ENCODE results near the gene CENPN.

Gene CENPN

DNA sequence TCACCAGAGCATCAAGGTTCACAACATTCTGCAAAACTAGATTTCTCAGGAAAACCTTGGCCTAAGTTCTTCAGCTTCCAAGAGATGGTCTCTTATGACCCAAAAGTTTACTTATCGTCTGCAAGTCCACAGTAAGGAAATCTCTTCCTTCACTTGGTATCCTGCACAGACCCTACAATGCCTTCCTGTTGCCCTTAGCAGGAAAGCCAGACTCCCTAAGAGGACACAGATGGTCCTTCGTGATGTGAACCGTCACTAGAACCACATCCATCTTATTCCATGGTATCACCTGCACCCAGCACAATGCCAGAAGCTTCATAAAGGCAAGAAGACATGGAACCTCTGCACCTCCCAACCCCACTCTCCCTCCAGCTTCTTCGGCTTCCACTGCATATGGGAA lies 34.4 kb upstream of the CENPN start (continued):
- TF ChIP-seq, protein P1, sequence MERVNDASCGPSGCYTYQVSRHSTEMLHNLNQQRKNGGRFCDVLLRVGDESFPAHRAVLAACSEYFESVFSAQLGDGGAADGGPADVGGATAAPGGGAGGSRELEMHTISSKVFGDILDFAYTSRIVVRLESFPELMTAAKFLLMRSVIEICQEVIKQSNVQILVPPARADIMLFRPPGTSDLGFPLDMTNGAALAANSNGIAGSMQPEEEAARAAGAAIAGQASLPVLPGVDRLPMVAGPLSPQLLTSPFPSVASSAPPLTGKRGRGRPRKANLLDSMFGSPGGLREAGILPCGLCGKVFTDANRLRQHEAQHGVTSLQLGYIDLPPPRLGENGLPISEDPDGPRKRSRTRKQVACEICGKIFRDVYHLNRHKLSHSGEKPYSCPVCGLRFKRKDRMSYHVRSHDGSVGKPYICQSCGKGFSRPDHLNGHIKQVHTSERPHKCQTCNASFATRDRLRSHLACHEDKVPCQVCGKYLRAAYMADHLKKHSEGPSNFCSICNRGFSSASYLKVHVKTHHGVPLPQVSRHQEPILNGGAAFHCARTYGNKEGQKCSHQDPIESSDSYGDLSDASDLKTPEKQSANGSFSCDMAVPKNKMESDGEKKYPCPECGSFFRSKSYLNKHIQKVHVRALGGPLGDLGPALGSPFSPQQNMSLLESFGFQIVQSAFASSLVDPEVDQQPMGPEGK (CRISPR knock-in tag; IDR thresholded peaks at IDR 0.05; ENCODE audit: borderline replicate concordance): no peak
- TF ChIP-seq ARNTL (CRISPR knock-in tag; IDR thresholded peaks at IDR 0.05; ENCODE audit: borderline replicate concordance, low read depth): no peak
- TF ChIP-seq TOX (CRISPR knock-in tag; IDR thresholded peaks at IDR 0.05; ENCODE audit: borderline replicate concordance): no peak
- no peak for TF ChIP-seq ZC3H10 (CRISPR knock-in tag; IDR thresholded peaks at IDR 0.05)
- no peak for TF ChIP-seq PPARA (CRISPR knock-in tag; IDR thresholded peaks at IDR 0.05; ENCODE audit: borderline replicate concordance)
- no peak for TF ChIP-seq RARB (CRISPR knock-in tag; IDR thresholded peaks at IDR 0.05)

DNA sequence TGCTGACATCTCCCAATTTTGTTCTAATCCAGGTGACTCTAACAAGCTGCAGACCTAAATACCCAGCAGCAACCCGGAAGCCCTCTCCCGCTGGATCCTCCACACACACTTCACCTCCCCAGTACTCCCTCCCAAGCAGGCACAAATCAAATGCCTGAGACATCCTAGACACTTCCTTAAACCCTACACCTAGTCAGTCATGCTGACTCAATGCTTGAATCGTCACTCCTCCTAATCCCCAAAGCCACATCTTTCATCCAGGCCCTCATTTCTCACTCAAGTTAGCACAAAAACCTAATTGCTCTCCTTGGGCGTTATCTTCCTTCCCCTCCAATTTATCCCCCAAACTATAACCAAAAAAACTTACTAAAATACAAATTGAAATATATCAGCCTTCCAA lies 33.0 kb upstream of the CENPN start:
- ATAC-seq: no peak
- TF ChIP-seq BACH2 (CRISPR knock-in tag; IDR thresholded peaks at IDR 0.05; ENCODE audit: borderline replicate concordance) (no peak), RARB (CRISPR knock-in tag; IDR thresholded peaks at IDR 0.05) (no peak), ZNF8 (CRISPR knock-in tag; IDR thresholded peaks at IDR 0.05) (no peak), ZNF565 (CRISPR knock-in tag; conservative IDR thresholded peaks at IDR 0.05; ENCODE audit: low read depth) (no peak), SNAI2 (CRISPR knock-in tag; IDR thresholded peaks at IDR 0.05) (no peak), ZFP3 (CRISPR knock-in tag; IDR thresholded peaks at IDR 0.05) (no peak), ARNTL (CRISPR knock-in tag; IDR thresholded peaks at IDR 0.05; ENCODE audit: borderline replicate concordance, low read depth) (no peak), ZFP30 (CRISPR knock-in tag; IDR thresholded peaks at IDR 0.05) (no peak), TCF4 (CRISPR knock-in tag; IDR thresholded peaks at IDR 0.05; ENCODE audit: borderline replicate concordance) (no peak), ISL1 (CRISPR knock-in tag; IDR thresholded peaks at IDR 0.05) (no peak), ZC3H10 (CRISPR knock-in tag; IDR thresholded peaks at IDR 0.05) (no peak)
- TF ChIP-seq, protein P2, sequence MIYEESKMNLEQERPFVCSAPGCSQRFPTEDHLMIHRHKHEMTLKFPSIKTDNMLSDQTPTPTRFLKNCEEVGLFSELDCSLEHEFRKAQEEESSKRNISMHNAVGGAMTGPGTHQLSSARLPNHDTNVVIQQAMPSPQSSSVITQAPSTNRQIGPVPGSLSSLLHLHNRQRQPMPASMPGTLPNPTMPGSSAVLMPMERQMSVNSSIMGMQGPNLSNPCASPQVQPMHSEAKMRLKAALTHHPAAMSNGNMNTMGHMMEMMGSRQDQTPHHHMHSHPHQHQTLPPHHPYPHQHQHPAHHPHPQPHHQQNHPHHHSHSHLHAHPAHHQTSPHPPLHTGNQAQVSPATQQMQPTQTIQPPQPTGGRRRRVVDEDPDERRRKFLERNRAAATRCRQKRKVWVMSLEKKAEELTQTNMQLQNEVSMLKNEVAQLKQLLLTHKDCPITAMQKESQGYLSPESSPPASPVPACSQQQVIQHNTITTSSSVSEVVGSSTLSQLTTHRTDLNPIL (CRISPR knock-in tag; IDR thresholded peaks at IDR 0.05; ENCODE audit: low read depth): no peak
- TF ChIP-seq, protein P3, sequence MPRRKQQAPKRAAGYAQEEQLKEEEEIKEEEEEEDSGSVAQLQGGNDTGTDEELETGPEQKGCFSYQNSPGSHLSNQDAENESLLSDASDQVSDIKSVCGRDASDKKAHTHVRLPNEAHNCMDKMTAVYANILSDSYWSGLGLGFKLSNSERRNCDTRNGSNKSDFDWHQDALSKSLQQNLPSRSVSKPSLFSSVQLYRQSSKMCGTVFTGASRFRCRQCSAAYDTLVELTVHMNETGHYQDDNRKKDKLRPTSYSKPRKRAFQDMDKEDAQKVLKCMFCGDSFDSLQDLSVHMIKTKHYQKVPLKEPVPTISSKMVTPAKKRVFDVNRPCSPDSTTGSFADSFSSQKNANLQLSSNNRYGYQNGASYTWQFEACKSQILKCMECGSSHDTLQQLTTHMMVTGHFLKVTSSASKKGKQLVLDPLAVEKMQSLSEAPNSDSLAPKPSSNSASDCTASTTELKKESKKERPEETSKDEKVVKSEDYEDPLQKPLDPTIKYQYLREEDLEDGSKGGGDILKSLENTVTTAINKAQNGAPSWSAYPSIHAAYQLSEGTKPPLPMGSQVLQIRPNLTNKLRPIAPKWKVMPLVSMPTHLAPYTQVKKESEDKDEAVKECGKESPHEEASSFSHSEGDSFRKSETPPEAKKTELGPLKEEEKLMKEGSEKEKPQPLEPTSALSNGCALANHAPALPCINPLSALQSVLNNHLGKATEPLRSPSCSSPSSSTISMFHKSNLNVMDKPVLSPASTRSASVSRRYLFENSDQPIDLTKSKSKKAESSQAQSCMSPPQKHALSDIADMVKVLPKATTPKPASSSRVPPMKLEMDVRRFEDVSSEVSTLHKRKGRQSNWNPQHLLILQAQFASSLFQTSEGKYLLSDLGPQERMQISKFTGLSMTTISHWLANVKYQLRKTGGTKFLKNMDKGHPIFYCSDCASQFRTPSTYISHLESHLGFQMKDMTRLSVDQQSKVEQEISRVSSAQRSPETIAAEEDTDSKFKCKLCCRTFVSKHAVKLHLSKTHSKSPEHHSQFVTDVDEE (CRISPR knock-in tag; IDR thresholded peaks at IDR 0.05): no peak
- TF ChIP-seq, protein P4, sequence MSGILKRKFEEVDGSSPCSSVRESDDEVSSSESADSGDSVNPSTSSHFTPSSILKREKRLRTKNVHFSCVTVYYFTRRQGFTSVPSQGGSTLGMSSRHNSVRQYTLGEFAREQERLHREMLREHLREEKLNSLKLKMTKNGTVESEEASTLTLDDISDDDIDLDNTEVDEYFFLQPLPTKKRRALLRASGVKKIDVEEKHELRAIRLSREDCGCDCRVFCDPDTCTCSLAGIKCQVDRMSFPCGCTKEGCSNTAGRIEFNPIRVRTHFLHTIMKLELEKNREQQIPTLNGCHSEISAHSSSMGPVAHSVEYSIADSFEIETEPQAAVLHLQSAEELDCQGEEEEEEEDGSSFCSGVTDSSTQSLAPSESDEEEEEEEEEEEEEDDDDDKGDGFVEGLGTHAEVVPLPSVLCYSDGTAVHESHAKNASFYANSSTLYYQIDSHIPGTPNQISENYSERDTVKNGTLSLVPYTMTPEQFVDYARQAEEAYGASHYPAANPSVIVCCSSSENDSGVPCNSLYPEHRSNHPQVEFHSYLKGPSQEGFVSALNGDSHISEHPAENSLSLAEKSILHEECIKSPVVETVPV (CRISPR knock-in tag; IDR thresholded peaks at IDR 0.05): no peak
- TF ChIP-seq, protein P1 (CRISPR knock-in tag; IDR thresholded peaks at IDR 0.05; ENCODE audit: borderline replicate concordance): no peak
- TF ChIP-seq, protein P5, sequence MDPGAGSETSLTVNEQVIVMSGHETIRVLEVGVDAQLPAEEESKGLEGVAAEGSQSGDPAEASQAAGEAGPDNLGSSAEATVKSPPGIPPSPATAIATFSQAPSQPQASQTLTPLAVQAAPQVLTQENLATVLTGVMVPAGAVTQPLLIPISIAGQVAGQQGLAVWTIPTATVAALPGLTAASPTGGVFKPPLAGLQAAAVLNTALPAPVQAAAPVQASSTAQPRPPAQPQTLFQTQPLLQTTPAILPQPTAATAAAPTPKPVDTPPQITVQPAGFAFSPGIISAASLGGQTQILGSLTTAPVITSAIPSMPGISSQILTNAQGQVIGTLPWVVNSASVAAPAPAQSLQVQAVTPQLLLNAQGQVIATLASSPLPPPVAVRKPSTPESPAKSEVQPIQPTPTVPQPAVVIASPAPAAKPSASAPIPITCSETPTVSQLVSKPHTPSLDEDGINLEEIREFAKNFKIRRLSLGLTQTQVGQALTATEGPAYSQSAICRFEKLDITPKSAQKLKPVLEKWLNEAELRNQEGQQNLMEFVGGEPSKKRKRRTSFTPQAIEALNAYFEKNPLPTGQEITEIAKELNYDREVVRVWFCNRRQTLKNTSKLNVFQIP (CRISPR knock-in tag; IDR thresholded peaks at IDR 0.05; ENCODE audit: borderline replicate concordance, low read depth): no peak
